Hepatocyte (in vitro differentiated cells): ENCODE data around the gene CPLX1. TPM values are rescaled to one million over a fixed set of nuclear protein-coding genes. Genes with fewer than 3 reads are reported as not detected.

ENCODE experiments used
- DNase-seq: peaks from one replicate; pipeline ENCODE4 v3.0.0-alpha.2; 2016; ENCODE audit warnings: low spot score
- H2AFZ ChIP-seq: fragments of 200-600 bp; sonication (generic); 2 replicates; pipeline ENCODE4 v1.6.0; 2016; ENCODE audit warnings: antibody characterized with exemption, mild to moderate bottlenecking
- H3K27ac ChIP-seq: fragments of 200-600 bp; sonication (generic); 2 replicates; pipeline ENCODE4 v1.5.1; 2016; ENCODE audit warnings: mild to moderate bottlenecking
- H3K27me3 ChIP-seq: fragments of 200-600 bp; sonication (generic); 2 replicates; pipeline ENCODE4 v1.6.1; 2016
- H3K36me3 ChIP-seq: fragments of 200-600 bp; sonication (generic); replicated peaks from 2 replicates; pipeline ENCODE4 v1.5.1; 2016; ENCODE audit warnings: low read depth; ENCODE audit not compliant: insufficient read depth
- H3K4me1 ChIP-seq: fragments of 200-600 bp; sonication (generic); 2 replicates; pipeline ENCODE4 v1.5.1; 2016; ENCODE audit warnings: mild to moderate bottlenecking, moderate library complexity; ENCODE audit not compliant: insufficient read depth
- H3K4me2 ChIP-seq: fragments of 200-600 bp; sonication (generic); 2 replicates; pipeline ENCODE4 v1.6.0; 2016
- H3K4me3 ChIP-seq: fragments of 200-600 bp; sonication (generic); 2 replicates; pipeline ENCODE4 v1.5.1; 2016; ENCODE audit warnings: mild to moderate bottlenecking
- H3K79me2 ChIP-seq: fragments of 200-600 bp; sonication (generic); 2 replicates; pipeline ENCODE4 v1.6.0; 2017; ENCODE audit warnings: mild to moderate bottlenecking
- H3K9me2 ChIP-seq: fragments of 200-600 bp; sonication (generic); replicated peaks from 2 replicates; pipeline ENCODE4 v1.6.0; 2017; ENCODE audit warnings: mild to moderate bottlenecking; ENCODE audit not compliant: insufficient read depth
- H3K9me3 ChIP-seq: fragments of 200-600 bp; sonication (generic); 2 replicates; pipeline ENCODE4 v1.5.1; 2016; ENCODE audit warnings: low read depth, mild to moderate bottlenecking
- H4K20me1 ChIP-seq: fragments of 200-600 bp; sonication (generic); 2 replicates; pipeline ENCODE4 v1.6.0; 2016; ENCODE audit warnings: mild to moderate bottlenecking; ENCODE audit not compliant: insufficient read depth, poor library complexity, severe bottlenecking
- CTCF ChIP-seq: fragments of 200-600 bp; sonication (generic); IDR thresholded peaks from 2 replicates; pipeline ENCODE4 v1.5.1; 2016; ENCODE audit warnings: antibody characterized with exemption, mild to moderate bottlenecking; ENCODE audit not compliant: poor library complexity
- EZH2 ChIP-seq: fragments of 200-600 bp; sonication (generic); IDR thresholded peaks from 2 replicates; pipeline ENCODE4 v1.6.1; 2016; ENCODE audit warnings: antibody characterized with exemption, mild to moderate bottlenecking, borderline replicate concordance
- EZH2phosphoT487 ChIP-seq: fragments of 200-600 bp; sonication (generic); IDR thresholded peaks from one replicate; pipeline ENCODE4 v1.6.1; 2018; ENCODE audit warnings: antibody characterized with exemption, mild to moderate bottlenecking, low read depth, moderate library complexity; ENCODE audit not compliant: unreplicated experiment, severe bottlenecking
- WGBS: methylation state at CpG from one replicate; pipeline ENCODE4 v1.1.6; 2016; ENCODE audit warnings: low lambda C conversion rate; ENCODE audit errors: missing lambda C conversion rate; 5-methylcytosine and 5-hydroxymethylcytosine counted together
- polyA plus RNA-seq: library from polyadenylated mRNA; unstranded; fragments of >200 nt; fragmentation: Nextera tagmentation; extraction: Ambion mirVana; gene quantifications from 2 replicates; pipeline ENCODE4 v1.2.1, GENCODE V29; 2016
- total RNA-seq: library from RNA; depleted of rRNA; stranded (reverse); fragments of >200 nt; gene quantifications from 2 replicates; pipeline ENCODE4 v1.2.3, GENCODE V29; 2014

The CPLX1 gene
- total and polyA plus RNA-seq, 2 experiments from 2014 or later, result 0.30 to 2.0 TPM

- 95% methylated on average over 9 of the region's 9 CpGs for WGBS
- no peak overlapping the region for H3K4me3 ChIP-seq
Observed at GRCh38 chr4:773214-773613, 52.7 kb downstream of the CPLX1 start.

GRCh38 chr4:772776-773175 lies 53.2 kb downstream of the CPLX1 start:
- peaks cover 93% of the 10 kb centered on the region for H3K79me2 ChIP-seq
- DNase-seq, result no peak
- no peaks in the 10 kb centered on the region for H3K27me3 ChIP-seq
- H3K4me1 ChIP-seq, result peaks cover 6% of the 10 kb centered on the region
- no peaks in the 10 kb centered on the region for H3K9me2 ChIP-seq
- H3K4me2 ChIP-seq, result no peak overlapping the region
- 86% methylated on average over 8 of the region's 8 CpGs for WGBS
- no peak overlapping the region for H2AFZ ChIP-seq
- H3K9me3 ChIP-seq, result no peaks in the 10 kb centered on the region
- no peak overlapping the region for H3K4me3 ChIP-seq
- TF ChIP-seq EZH2phosphoT487 (no peak), EZH2 (no peak), CTCF (no peak)
- H3K27ac ChIP-seq, result peak overlapping the region; percentile 57
- H3K36me3 ChIP-seq, result no peaks in the 10 kb centered on the region
- H4K20me1 ChIP-seq, result peaks cover 97% of the 10 kb centered on the region

More at GRCh38 chr4:773214-773613, 52.7 kb downstream of the CPLX1 start:
- Histone ChIP-seq H3K27ac (no peak overlapping the region), H3K4me2 (no peak overlapping the region), H3K4me1 (peaks cover 6% of the 10 kb centered on the region), H4K20me1 (peaks cover 97% of the 10 kb centered on the region), H3K79me2 (peaks cover 93% of the 10 kb centered on the region), H3K9me2 (no peaks in the 10 kb centered on the region), H2AFZ (no peak overlapping the region), H3K27me3 (no peaks in the 10 kb centered on the region), H3K36me3 (no peaks in the 10 kb centered on the region), H3K9me3 (no peaks in the 10 kb centered on the region)
- no peak for DNase-seq
- no peak for TF ChIP-seq EZH2phosphoT487
- TF ChIP-seq EZH2, result no peak
- no peak for TF ChIP-seq CTCF

GRCh38 chr4:772118-772517 lies 53.8 kb downstream of the CPLX1 start:
- peaks cover 6% of the 10 kb centered on the region for H3K4me1 ChIP-seq
- peaks cover 97% of the 10 kb centered on the region for H4K20me1 ChIP-seq
- no peaks in the 10 kb centered on the region for H3K9me2 ChIP-seq
- H2AFZ ChIP-seq, result no peak overlapping the region
- no peak overlapping the region for H3K4me3 ChIP-seq
- peaks cover 92% of the 10 kb centered on the region for H3K79me2 ChIP-seq
- 68% methylated on average over 7 of the region's 7 CpGs for WGBS
- H3K4me2 ChIP-seq, result no peak overlapping the region
- TF ChIP-seq EZH2 (no peak), EZH2phosphoT487 (no peak), CTCF (no peak)
- H3K27me3 ChIP-seq, result no peaks in the 10 kb centered on the region
- H3K36me3 ChIP-seq, result no peaks in the 10 kb centered on the region
- H3K9me3 ChIP-seq, result no peaks in the 10 kb centered on the region
- no peak for DNase-seq
- peak overlapping the region; percentile 63 for H3K27ac ChIP-seq

GRCh38 chr4:771464-771863 lies 54.5 kb downstream of the CPLX1 start:
- no peaks in the 10 kb centered on the region for H3K9me3 ChIP-seq
- H3K36me3 ChIP-seq, result no peaks in the 10 kb centered on the region
- H3K9me2 ChIP-seq, result no peaks in the 10 kb centered on the region
- TF ChIP-seq EZH2phosphoT487, result no peak
- no peak for TF ChIP-seq CTCF
- no peak for TF ChIP-seq EZH2
- H3K4me3 ChIP-seq, result no peak overlapping the region
- H3K4me1 ChIP-seq, result peaks cover 11% of the 10 kb centered on the region
- H3K4me2 ChIP-seq, result no peak overlapping the region
- WGBS, result 84% methylated on average over 6 of the region's 6 CpGs
- no peaks in the 10 kb centered on the region for H3K27me3 ChIP-seq
- peaks cover 98% of the 10 kb centered on the region for H4K20me1 ChIP-seq
- DNase-seq, result no peak
- H2AFZ ChIP-seq, result no peak overlapping the region
- peak overlapping the region; percentile 63 for H3K27ac ChIP-seq
- H3K79me2 ChIP-seq, result peaks cover 87% of the 10 kb centered on the region
